ENCODE measurements around the gene SYNE2.

The SYNE2 gene

GRCh38 chr14:64253672-64254071 lies 400.9 kb downstream of the SYNE2 start:
- no peak for DNase-seq (ENCODE audit: low read depth)

- DNase-seq (ENCODE audit: low read depth) = no peak
Observed at GRCh38 chr14:64255756-64256155, 403.0 kb downstream of the SYNE2 start.

GRCh38 chr14:64260418-64260817 lies 407.6 kb downstream of the SYNE2 start:
- DNase-seq (ENCODE audit: low read depth) = no peak

GRCh38 chr14:64265222-64265621 lies 412.4 kb downstream of the SYNE2 start:
- no peak for DNase-seq (ENCODE audit: low read depth)

GRCh38 chr14:64266239-64266638 lies 413.4 kb downstream of the SYNE2 start:
- DNase-seq (ENCODE audit: low read depth) = no peak

- DNase-seq (ENCODE audit: low read depth) = no peak
Observed at GRCh38 chr14:64272019-64272418, 419.2 kb downstream of the SYNE2 start.
